HepG2 (cell line): ENCODE data around the gene GALR3. TPM values are rescaled to one million over a fixed set of nuclear protein-coding genes. Genes with fewer than 3 reads are reported as not detected.
A peak's percentile ranks its signal among the peaks of the same experiment; 100 is the strongest.

ENCODE experiments used
- ARID4A ChIP-seq: sonication (generic); formaldehyde crosslinking; IDR thresholded peaks from 2 replicates; pipeline ENCODE4 v1.5.0; 2020; ENCODE audit warnings: mild to moderate bottlenecking, missing genetic modification reagents, borderline replicate concordance
- ATF3 ChIP-seq: sonication (generic); formaldehyde crosslinking; IDR thresholded peaks from 2 replicates; pipeline ENCODE4 v1.4.0; 2020; ENCODE audit warnings: missing genetic modification reagents
- BCL6 ChIP-seq: IDR thresholded peaks from 2 replicates; pipeline ENCODE4 v1.6.1; 2016; ENCODE audit warnings: missing genetic modification reagents, missing compliant biosample characterization
- ESRRA ChIP-seq: sonication (generic); formaldehyde crosslinking; IDR thresholded peaks from 2 replicates; pipeline ENCODE4 v1.5.1; 2020; ENCODE audit warnings: mild to moderate bottlenecking, low read depth, missing genetic modification reagents
- FOXA3 ChIP-seq: IDR thresholded peaks from 2 replicates; pipeline ENCODE4 v1.6.1; 2016; ENCODE audit warnings: missing genetic modification reagents, missing compliant biosample characterization
- KLF9 ChIP-seq: IDR thresholded peaks from 2 replicates; pipeline ENCODE4 v1.6.1; 2016; ENCODE audit warnings: low read depth
- MXD4 ChIP-seq: IDR thresholded peaks from 2 replicates; pipeline ENCODE4 v1.6.1; 2016; ENCODE audit warnings: mild to moderate bottlenecking, missing biosample characterization, missing genetic modification reagents
- NBN ChIP-seq: fragments of 450-650 bp; conservative IDR thresholded peaks from 2 replicates; pipeline ENCODE4 v1.6.1; 2017
- NR2C2 ChIP-seq: sonication (generic); formaldehyde crosslinking; IDR thresholded peaks from 2 replicates; pipeline ENCODE4 v1.4.0; 2020; ENCODE audit warnings: missing genetic modification reagents, mild to moderate bottlenecking, moderate library complexity, borderline replicate concordance
- PITX1 ChIP-seq: sonication (generic); formaldehyde crosslinking; IDR thresholded peaks from 2 replicates; pipeline ENCODE4 v1.5.1; 2020; ENCODE audit warnings: mild to moderate bottlenecking, missing genetic modification reagents
- SOX5 ChIP-seq: IDR thresholded peaks from 2 replicates; pipeline ENCODE4 v1.6.1; 2016; ENCODE audit warnings: borderline replicate concordance
- TAF1 ChIP-seq: sonication (generic); formaldehyde crosslinking; IDR thresholded peaks from 2 replicates; pipeline ENCODE4 v1.4.0; 2020; ENCODE audit warnings: missing genetic modification reagents
- ZBTB10 ChIP-seq: sonication (generic); formaldehyde crosslinking; IDR thresholded peaks from 2 replicates; pipeline ENCODE4 v1.4.0; 2020; ENCODE audit warnings: missing genetic modification reagents, borderline replicate concordance
- ZBTB38 ChIP-seq: sonication (generic); formaldehyde crosslinking; IDR thresholded peaks from 2 replicates; pipeline ENCODE4 v1.5.1; 2020; ENCODE audit warnings: mild to moderate bottlenecking, missing genetic modification reagents
- ZGPAT ChIP-seq: IDR thresholded peaks from 2 replicates; pipeline ENCODE4 v1.6.1; 2016; ENCODE audit warnings: mild to moderate bottlenecking
- ZMYM3 ChIP-seq: sonication (generic); formaldehyde crosslinking; IDR thresholded peaks from 2 replicates; pipeline ENCODE4 v1.5.1; 2020; ENCODE audit warnings: mild to moderate bottlenecking, missing genetic modification reagents
- ZNF329 ChIP-seq: sonication (generic); formaldehyde crosslinking; IDR thresholded peaks from 2 replicates; pipeline ENCODE4 v1.9.0; 2021; ENCODE audit warnings: low read depth, mild to moderate bottlenecking, missing genetic modification reagents
- ZSCAN31 ChIP-seq: sonication (generic); formaldehyde crosslinking; IDR thresholded peaks from 2 replicates; pipeline ENCODE4 v1.5.0; 2020; ENCODE audit warnings: low read depth, mild to moderate bottlenecking, missing genetic modification reagents
- polyA plus RNA-seq, 8 experiments: library from polyadenylated mRNA; depleted of rRNA in 3 of 8; stranded (reverse) in 7 of 8; unstranded in 1 of 8; fragments of >200 nt; fragmentation: Illumina TruSeq in 4 of 8; extraction: Trizol in 4 of 8; gene quantifications; 2 replicates each; pipeline versions ENCODE4 v1.2.1 to v1.2.3, GENCODE V29; 2011 to 2016; ENCODE audit warnings: low read depth in 4 of 8, missing spikeins in 1 of 8, mixed read lengths in 1 of 8; ENCODE audit not compliant: insufficient read depth in 1 of 8
- total RNA-seq, 5 experiments: library from RNA; depleted of rRNA; stranded (reverse); fragments of >200 nt; fragmentation: Illumina TruSeq; extraction: Trizol; gene quantifications; 2 replicates each; pipeline ENCODE4 v1.2.3, GENCODE V29; 2016; ENCODE audit warnings: low read depth in 1 of 5
- TF ChIP-seq, protein P1 (sequence below): sonication (generic); formaldehyde crosslinking; IDR thresholded peaks from 2 replicates; pipeline ENCODE4 v1.8.0; 2022; ENCODE audit warnings: missing genetic modification reagents, mild to moderate bottlenecking, borderline replicate concordance

The GALR3 gene
- total and polyA plus RNA-seq, 2 of the 13 experiments (the other 11 are each of a cell fraction or from before 2014, with no cell fraction given): 0.13 TPM; not detected in 1

- TF ChIP-seq, protein P1, sequence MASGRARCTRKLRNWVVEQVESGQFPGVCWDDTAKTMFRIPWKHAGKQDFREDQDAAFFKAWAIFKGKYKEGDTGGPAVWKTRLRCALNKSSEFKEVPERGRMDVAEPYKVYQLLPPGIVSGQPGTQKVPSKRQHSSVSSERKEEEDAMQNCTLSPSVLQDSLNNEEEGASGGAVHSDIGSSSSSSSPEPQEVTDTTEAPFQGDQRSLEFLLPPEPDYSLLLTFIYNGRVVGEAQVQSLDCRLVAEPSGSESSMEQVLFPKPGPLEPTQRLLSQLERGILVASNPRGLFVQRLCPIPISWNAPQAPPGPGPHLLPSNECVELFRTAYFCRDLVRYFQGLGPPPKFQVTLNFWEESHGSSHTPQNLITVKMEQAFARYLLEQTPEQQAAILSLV: peak; percentile 77; the same call in 1 of the 2 replicates
- TF ChIP-seq ZBTB10 (peak; percentile 99), FOXA3 (CRISPR knock-in tag) (peak; percentile 33), NR2C2 (no peak; the same call in 1 of the 2 replicates), BCL6 (CRISPR knock-in tag) (peak; percentile 20; the same call in 1 of the 2 replicates), TAF1 (CRISPR knock-in tag) (peak; percentile 82), SOX5 (CRISPR knock-in tag) (no peak), MXD4 (CRISPR knock-in tag) (peak; percentile 88), NBN (no peak), ZSCAN31 (CRISPR knock-in tag) (peak; percentile 69; the same call in 1 of the 2 replicates), ESRRA (CRISPR knock-in tag) (0 out of 2 replicates have a peak, but pooled peaks have one; percentile 31), ARID4A (peak; percentile 92), ZMYM3 (CRISPR knock-in tag) (peak; percentile 24; the same call in 1 of the 2 replicates), KLF9 (CRISPR knock-in tag) (no peak), ZGPAT (peak; percentile 89), PITX1 (CRISPR knock-in tag) (peak; percentile 14; the same call in 1 of the 2 replicates), ZBTB38 (CRISPR knock-in tag) (peak; percentile 76), ATF3 (CRISPR knock-in tag) (no peak), ZNF329 (CRISPR knock-in tag) (peak; percentile 17; the same call in 1 of the 2 replicates)
These were observed 15.5 kb upstream of the GALR3 start, which contains the start of gene GCAT (continued) for GRCh38 chr22:37807410-37808293.
